Upper lobe of left lung (tissue), 6 donors: ENCODE measurements around the gene DEPDC5. TPM values are rescaled to one million over a fixed set of nuclear protein-coding genes. Genes with fewer than 3 reads are reported as not detected.

Source experiments
- ATAC-seq, 2 donors: fragments of 200-7000 bp; cut with Tn5 transposase; one replicate each; pipeline ENCODE4 v1.9.1; 2022; ENCODE audit warnings: mild to moderate bottlenecking in 2 of 2, moderate library complexity in 2 of 2; ENCODE audit not compliant: low FRiP score in 2 of 2
- DNase-seq, 2 donors: peaks; one replicate each; pipeline ENCODE4 v3.0.0-alpha.2; 2019 to 2020
- H3K27ac ChIP-seq, 4 donors: fragments of 200-600 bp; sonication (generic); one replicate each; pipeline ENCODE4 v1.5.1; 2016 to 2019
- H3K27me3 ChIP-seq, 4 donors: fragments of 200-600 bp; sonication (generic); one replicate each; pipeline ENCODE4 v1.5.1; 2017 to 2019
- H3K36me3 ChIP-seq, 4 donors: fragments of 200-600 bp; sonication (generic); one replicate each; pipeline ENCODE4 v1.5.1; 2016 to 2019
- H3K4me1 ChIP-seq, 4 donors: fragments of 200-600 bp; sonication (generic); one replicate each; pipeline ENCODE4 v1.5.1; 2018 to 2019
- H3K4me3 ChIP-seq, 4 donors: fragments of 200-600 bp; sonication (generic); one replicate each; pipeline ENCODE4 v1.5.1; 2017 to 2019; ENCODE audit warnings: mild to moderate bottlenecking in 2 of 4, moderate library complexity in 1 of 4
- H3K9me3 ChIP-seq, 4 donors: fragments of 200-600 bp; sonication (generic); one replicate each; pipeline ENCODE4 v1.5.1; 2018 to 2019
- CTCF ChIP-seq, 6 experiments: fragments of 450-650 bp in 4 of 6; fragments of 200-600 bp in 2 of 6; sonication (generic) in 2 of 6; IDR thresholded peaks; one replicate each; pipeline ENCODE4 v1.5.1; 2016 to 2019; ENCODE audit warnings: antibody characterized with exemption in 6 of 6
- EP300 ChIP-seq, 4 donors: sonication (generic); formaldehyde crosslinking; IDR thresholded peaks; one replicate each; pipeline ENCODE4 v1.5.1; 2017; ENCODE audit warnings: antibody characterized with exemption in 4 of 4, control low read depth in 2 of 4
- POLR2A ChIP-seq, 4 donors: fragments of 450-650 bp; IDR thresholded peaks; one replicate each; pipeline ENCODE4 v1.5.1; 2016 to 2017; ENCODE audit warnings: antibody characterized with exemption in 4 of 4, mild to moderate bottlenecking in 2 of 4
- POLR2AphosphoS5 ChIP-seq, 2 donors: sonication (generic); formaldehyde crosslinking; IDR thresholded peaks; one replicate each; pipeline ENCODE4 v1.5.1; 2017; ENCODE audit warnings: antibody characterized with exemption in 2 of 2
- WGBS, 2 donors: methylation state at CpG; one replicate each; pipeline ENCODE4 v1.1.5; 2017 to 2018; 5-methylcytosine and 5-hydroxymethylcytosine counted together
- total RNA-seq, 6 donors: library from RNA; depleted of rRNA in 4 of 6; stranded (reverse); fragments of >200 nt in 4 of 6; gene quantifications; one replicate each; pipeline versions ENCODE4 v1.1.0 to v1.2.1, GENCODE V29; 2016 to 2021
- donor health status: DM: no; HTN: no; CAD: no; lungs with moderate emphysema.
- donor health status: DM: no; HTN: yes; CAD: no; lungs with severe emphysema.

Gene DEPDC5
- total RNA-seq, 6 donors from 2014 or later: 10.9 to 31.4 (median 24.4) TPM

DNA sequence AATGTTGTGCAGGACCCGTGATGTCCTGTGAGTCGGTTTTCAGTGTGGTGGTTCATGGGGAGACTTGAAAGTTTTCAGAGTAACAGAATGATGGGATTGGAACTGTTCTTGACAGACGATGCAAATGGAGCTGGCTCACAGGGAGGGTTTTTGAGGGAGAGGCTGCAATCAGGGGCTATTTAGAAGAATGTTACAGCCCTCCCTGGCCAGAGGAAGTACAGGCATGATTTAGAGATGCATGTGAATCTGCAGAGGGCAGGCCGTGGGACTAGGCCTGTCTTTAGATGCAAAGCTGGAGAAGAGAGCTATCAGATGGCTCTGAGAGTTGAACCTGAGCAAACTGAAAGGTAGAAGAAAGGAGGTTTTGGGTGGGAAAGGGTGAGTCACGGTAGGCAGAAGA, 115.9 kb downstream of the DEPDC5 start:
- Histone ChIP-seq H3K4me1 (peaks cover 0 to 21% (median 11%) of the 10 kb centered on the region in 4 donors), H3K36me3 (peaks cover 0 to 30% (median 20%) of the 10 kb centered on the region in 4 donors), H3K4me3 (no peak overlapping the region), H3K27me3 (no peaks in the 10 kb centered on the region), H3K27ac (peak overlapping the region in 1 of 4 donors; percentile 8), H3K9me3 (no peaks in the 10 kb centered on the region)
- TF ChIP-seq POLR2A (IDR thresholded peaks at IDR 0.05): no peak
- no peak for TF ChIP-seq EP300 (IDR thresholded peaks at IDR 0.05)
- TF ChIP-seq CTCF (IDR thresholded peaks at IDR 0.05): no peak
- no peak for TF ChIP-seq POLR2AphosphoS5 (IDR thresholded peaks at IDR 0.05)
- DNase-seq: no peak
- WGBS, 2 donors: 89 to 94% methylated on average over 5 of the region's 5 CpGs
- no peak for ATAC-seq

DNA sequence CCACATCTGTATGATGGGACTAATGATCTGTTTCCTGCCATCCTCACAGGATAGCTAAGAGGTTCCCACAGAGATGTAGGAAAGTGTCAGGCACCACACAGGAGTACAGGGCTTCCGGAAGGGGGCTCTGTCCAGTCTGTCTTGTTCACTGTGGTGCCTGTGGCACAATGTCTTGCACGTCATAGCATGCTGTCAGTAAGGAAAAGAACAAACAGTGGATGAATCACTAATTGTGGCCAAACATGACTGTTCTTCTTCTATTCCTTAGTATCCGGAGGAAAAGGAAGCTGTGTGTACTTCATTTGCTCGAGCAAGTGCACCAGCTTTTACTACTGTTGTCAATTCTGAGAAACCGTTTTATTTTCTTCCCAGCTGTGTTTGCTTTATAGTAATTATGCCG, 117.1 kb downstream of the DEPDC5 start:
- H3K27ac ChIP-seq: peak overlapping the region in 2 of 4 donors; percentile 35 to 81

GRCh38 chr22:31871480-31871879, 117.7 kb downstream of the DEPDC5 start:
- H3K27me3 ChIP-seq: no peaks in the 10 kb centered on the region
- WGBS, 2 donors: 79 to 86% methylated on average over 4 of the region's 4 CpGs
- H3K36me3 ChIP-seq: peaks cover 0 to 36% (median 21%) of the 10 kb centered on the region in 4 donors
- no peak for TF ChIP-seq EP300 (IDR thresholded peaks at IDR 0.05)
- TF ChIP-seq POLR2A (IDR thresholded peaks at IDR 0.05): no peak
- no peak for TF ChIP-seq CTCF (IDR thresholded peaks at IDR 0.05)
- TF ChIP-seq POLR2AphosphoS5 (IDR thresholded peaks at IDR 0.05): no peak
- no peaks in the 10 kb centered on the region for H3K9me3 ChIP-seq
- peak in 1 of 2 donors; percentile 40 for ATAC-seq
- H3K4me1 ChIP-seq: peaks cover 0 to 21% (median 11%) of the 10 kb centered on the region in 4 donors
- DNase-seq: no peak
- H3K4me3 ChIP-seq: no peak overlapping the region
- peak overlapping the region in 2 of 4 donors; percentile 35 to 81 for H3K27ac ChIP-seq

More for the DNA sequence above, 117.1 kb downstream of the DEPDC5 start:
- Histone ChIP-seq H3K4me1 (peaks cover 0 to 21% (median 11%) of the 10 kb centered on the region in 4 donors), H3K27me3 (no peaks in the 10 kb centered on the region), H3K4me3 (no peak overlapping the region), H3K36me3 (peaks cover 0 to 30% (median 21%) of the 10 kb centered on the region in 4 donors), H3K9me3 (no peaks in the 10 kb centered on the region)
- ATAC-seq (peak in 1 of 2 donors; percentile 48), DNase-seq (peak in 1 of 2 donors; percentile 27)
- TF ChIP-seq CTCF (IDR thresholded peaks at IDR 0.05) (no peak), POLR2A (IDR thresholded peaks at IDR 0.05) (no peak), POLR2AphosphoS5 (IDR thresholded peaks at IDR 0.05) (peak in 1 of 2 donors; percentile 80), EP300 (IDR thresholded peaks at IDR 0.05) (no peak)
- WGBS, 2 donors: 69 to 76% methylated on average over 5 to 6 of the region's 6 CpGs

GRCh38 chr22:31872209-31872608, 118.4 kb downstream of the DEPDC5 start:
- no peak for ATAC-seq
- H3K36me3 ChIP-seq: peaks cover 0 to 42% (median 23%) of the 10 kb centered on the region in 4 donors
- DNase-seq: no peak
- 52 to 68% methylated on average over 4 of the region's 4 CpGs for WGBS, 2 donors
- peak overlapping the region in 1 of 4 donors; percentile 81 for H3K27ac ChIP-seq
- no peaks in the 10 kb centered on the region for H3K27me3 ChIP-seq
- TF ChIP-seq EP300 (IDR thresholded peaks at IDR 0.05) (no peak), POLR2A (IDR thresholded peaks at IDR 0.05) (no peak), CTCF (IDR thresholded peaks at IDR 0.05) (peak in 1 of 6 experiments; percentile 10)
- peaks cover 0 to 21% (median 11%) of the 10 kb centered on the region in 4 donors for H3K4me1 ChIP-seq
- no peak overlapping the region for H3K4me3 ChIP-seq
- H3K9me3 ChIP-seq: no peaks in the 10 kb centered on the region

DNA sequence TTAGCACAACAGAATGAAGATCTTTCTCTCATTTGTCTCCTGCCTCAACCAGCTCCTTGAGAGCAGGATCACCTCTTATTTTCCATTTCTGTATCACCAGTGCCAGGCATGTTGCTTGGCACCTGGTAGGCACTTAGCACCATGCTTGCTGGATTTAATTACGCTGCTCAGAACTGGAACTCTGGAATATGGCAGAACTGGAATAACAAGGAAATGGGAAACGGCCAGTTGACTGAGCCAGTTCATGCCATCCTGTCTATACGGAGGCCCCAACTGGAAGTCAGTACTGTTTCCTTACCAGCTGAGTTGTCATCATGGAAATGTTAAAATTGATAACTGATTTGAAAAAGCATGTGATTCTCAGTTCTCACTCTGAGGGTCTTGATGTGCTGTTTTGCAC, 121.0 kb downstream of the DEPDC5 start:
- Histone ChIP-seq H3K9me3 (no peaks in the 10 kb centered on the region), H3K4me3 (no peak overlapping the region), H3K27me3 (no peaks in the 10 kb centered on the region), H3K36me3 (peaks cover 0 to 50% (median 30%) of the 10 kb centered on the region in 4 donors), H3K4me1 (peaks cover 0 to 21% (median 11%) of the 10 kb centered on the region in 4 donors), H3K27ac (no peak overlapping the region)
- 88 to 89% methylated on average over 3 of the region's 3 CpGs for WGBS, 2 donors
- no peak for DNase-seq
- no peak for TF ChIP-seq CTCF (IDR thresholded peaks at IDR 0.05)
- TF ChIP-seq POLR2A (IDR thresholded peaks at IDR 0.05): no peak
- no peak for TF ChIP-seq POLR2AphosphoS5 (IDR thresholded peaks at IDR 0.05)
- TF ChIP-seq EP300 (IDR thresholded peaks at IDR 0.05): no peak
- ATAC-seq: no peak
